ENCODE data around the gene SLC39A10. TPM values are rescaled to one million over a fixed set of nuclear protein-coding genes. Genes with fewer than 3 reads are reported as not detected.
"Not testable (repeated sequence)": the region's sequence is repeated elsewhere in the genome, so short reads cannot be mapped to it uniquely, and the experiment has no call there.

SLC39A10 gene
- total RNA-seq, 6 donors from 2014 or later = 4.3 to 29.0 (median 13.9) TPM

DNA sequence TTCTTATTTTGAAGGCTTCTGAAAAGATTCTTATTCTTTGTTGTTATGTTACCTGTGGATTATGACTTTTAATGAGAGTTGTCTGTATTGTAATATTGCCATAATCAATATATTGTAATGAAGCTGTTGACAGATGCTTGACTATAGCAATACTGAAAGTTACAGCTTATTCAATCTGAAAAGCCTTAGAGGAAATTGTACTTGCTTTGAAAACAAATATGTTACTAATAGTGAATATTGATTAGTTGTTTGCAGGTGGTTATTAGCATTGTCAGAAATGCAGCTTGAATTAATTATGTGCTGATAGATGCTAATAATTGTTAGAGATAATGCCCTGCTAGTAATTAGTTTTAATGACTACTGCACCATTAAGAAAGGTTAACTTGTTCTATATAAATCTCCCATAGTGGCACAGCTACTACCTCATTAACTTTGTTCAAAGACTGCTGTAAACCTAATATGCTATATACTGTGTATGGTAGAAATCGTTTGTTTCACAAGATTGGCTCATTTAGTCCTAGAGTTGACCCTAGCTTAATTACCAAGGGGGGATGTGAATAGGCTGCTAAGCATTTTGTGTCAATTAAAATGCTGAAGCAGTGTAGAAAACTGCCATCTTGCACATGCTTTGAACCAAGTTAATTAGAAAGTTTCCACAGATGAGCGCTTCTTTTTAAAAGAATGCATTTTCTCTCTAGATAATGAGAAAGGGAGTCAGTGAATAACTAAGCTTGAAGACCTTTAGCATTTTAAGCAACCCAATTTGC lies 30.5 kb downstream of the SLC39A10 start:
- Histone ChIP-seq H3K36me3 (no peaks in the 10 kb centered on the region), H3K27ac (no peak overlapping the region), H3K4me1 (no peaks in the 10 kb centered on the region), H3K27me3 (no peaks in the 10 kb centered on the region), H3K4me3 (no peak overlapping the region), H3K9me3 (no peaks in the 10 kb centered on the region)
- no peak for DNase-seq
- 84 to 90% methylated on average over 2 of the region's 2 CpGs for WGBS, 2 donors
- no peak for TF ChIP-seq CTCF (IDR thresholded peaks at IDR 0.05)
- no peak for TF ChIP-seq POLR2A (IDR thresholded peaks at IDR 0.05)
- no peak for TF ChIP-seq EP300 (IDR thresholded peaks at IDR 0.05)
- no peak for TF ChIP-seq POLR2AphosphoS5 (IDR thresholded peaks at IDR 0.05)
- ATAC-seq (ENCODE audit: low FRiP score in 2 of 2) = no peak

GRCh38 chr2:195692531-195692930 lies 35.5 kb downstream of the SLC39A10 start:
- H3K27ac ChIP-seq; ATAC-seq (ENCODE audit: low FRiP score in 2 of 2); H3K36me3 ChIP-seq; H3K27me3 ChIP-seq; H3K4me1 ChIP-seq; H3K9me3 ChIP-seq; H3K4me3 ChIP-seq; DNase-seq: not testable (repeated sequence)
- 79 to 84% methylated on average over 3 of the region's 3 CpGs for WGBS, 2 donors

- no peak for TF ChIP-seq CTCF (IDR thresholded peaks at IDR 0.05)
- Histone ChIP-seq H3K9me3 (peaks cover 0 to under 1% (median 0%) of the 10 kb centered on the region in 4 donors), H3K27me3 (no peaks in the 10 kb centered on the region), H3K4me1 (no peaks in the 10 kb centered on the region), H3K27ac (no peak overlapping the region), H3K4me3 (no peak overlapping the region), H3K36me3 (no peaks in the 10 kb centered on the region)
- DNase-seq (no peak), ATAC-seq (ENCODE audit: low FRiP score in 2 of 2) (no peak)
- WGBS, 2 donors = 95 to 96% methylated on average over 7 of the region's 7 CpGs
Observed at GRCh38 chr2:195694553-195694952, 37.5 kb downstream of the SLC39A10 start.

DNA sequence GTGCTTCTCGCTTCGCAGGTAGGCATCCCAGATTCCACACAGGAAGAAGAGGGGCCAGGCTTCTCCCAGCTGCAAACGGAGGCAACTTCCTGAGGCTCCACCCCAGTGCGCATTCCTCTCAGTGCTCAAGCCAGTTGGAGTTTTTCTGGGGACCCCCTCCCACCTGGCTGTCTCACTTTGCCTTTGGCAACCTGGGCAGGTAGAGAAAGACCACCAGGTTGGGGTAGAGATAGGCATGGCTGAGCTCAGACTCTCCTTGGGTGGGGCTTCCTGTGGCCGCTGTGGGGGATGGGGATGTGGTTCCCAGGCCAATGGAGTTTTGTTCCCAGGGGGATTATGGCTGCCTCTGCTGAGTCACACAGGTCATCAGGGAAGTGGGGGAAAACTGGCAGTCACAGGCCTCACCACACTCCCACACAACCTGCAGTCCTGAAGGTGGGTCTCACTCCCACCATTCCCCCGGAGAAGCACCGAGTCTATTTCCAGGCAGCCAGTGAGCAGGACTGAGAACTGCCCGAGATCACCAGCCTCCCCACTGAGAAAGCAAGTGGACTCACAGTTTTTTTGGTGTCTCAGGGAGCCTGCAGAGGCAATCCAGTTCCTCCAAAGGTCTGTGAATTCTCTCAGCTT lies 38.1 kb downstream of the SLC39A10 start:
- no peak for DNase-seq
- Histone ChIP-seq H3K27ac (no peak overlapping the region), H3K9me3 (peaks cover 0 to 3% (median under 1%) of the 10 kb centered on the region in 4 donors), H3K36me3 (no peaks in the 10 kb centered on the region), H3K27me3 (no peaks in the 10 kb centered on the region), H3K4me3 (no peak overlapping the region), H3K4me1 (no peaks in the 10 kb centered on the region)
- ATAC-seq (ENCODE audit: low FRiP score in 2 of 2) = no peak
- 83 to 98% methylated on average over 6 to 8 of the region's 8 CpGs for WGBS, 2 donors
- TF ChIP-seq CTCF (IDR thresholded peaks at IDR 0.05) = no peak
- no peak for TF ChIP-seq POLR2AphosphoS5 (IDR thresholded peaks at IDR 0.05)
- TF ChIP-seq EP300 (IDR thresholded peaks at IDR 0.05) = no peak
- TF ChIP-seq POLR2A (IDR thresholded peaks at IDR 0.05) = no peak

- no peak for ATAC-seq (ENCODE audit: low FRiP score in 2 of 2)
- 90 to 93% methylated on average over 1 of the region's 1 CpG for WGBS, 2 donors
Observed at GRCh38 chr2:195696012-195696411, 39.0 kb downstream of the SLC39A10 start.

More at GRCh38 chr2:195696012-195696411, 39.0 kb downstream of the SLC39A10 start:
- Histone ChIP-seq H3K36me3 (no peaks in the 10 kb centered on the region), H3K27ac (no peak overlapping the region), H3K27me3 (no peaks in the 10 kb centered on the region), H3K4me1 (no peaks in the 10 kb centered on the region), H3K4me3 (no peak overlapping the region), H3K9me3 (peaks cover 0 to 12% (median 9%) of the 10 kb centered on the region in 4 donors)
- no peak for TF ChIP-seq CTCF (IDR thresholded peaks at IDR 0.05)
- no peak for TF ChIP-seq POLR2AphosphoS5 (IDR thresholded peaks at IDR 0.05)
- TF ChIP-seq POLR2A (IDR thresholded peaks at IDR 0.05) = no peak
- TF ChIP-seq EP300 (IDR thresholded peaks at IDR 0.05) = no peak
- DNase-seq = no peak
